Measurements from ENCODE around the gene FAM20B. TPM values are rescaled to one million over a fixed set of nuclear protein-coding genes. Genes with fewer than 3 reads are reported as not detected.

Gene FAM20B
- total RNA-seq, 4 donors from 2014 or later, result 16.3 to 27.3 (median 18.7) TPM

DNA sequence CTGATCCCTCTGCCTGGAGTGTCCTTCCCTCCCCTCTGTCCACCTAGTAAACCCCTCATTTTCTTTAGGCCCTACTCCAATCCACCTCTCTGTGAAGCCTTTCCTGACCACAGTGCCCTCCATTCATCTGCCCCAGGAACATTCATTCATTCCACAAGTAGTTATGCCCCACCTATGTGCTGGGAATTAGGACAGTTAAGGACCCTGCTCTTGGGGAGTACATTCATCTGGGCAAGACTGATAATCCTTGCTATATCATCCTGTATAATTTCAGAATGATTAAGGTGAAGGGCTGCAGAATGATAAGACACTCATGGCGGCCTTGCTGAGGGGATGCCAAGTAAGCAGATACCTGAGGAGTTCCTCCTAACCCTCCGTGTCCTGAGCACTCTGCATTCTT is 10.3 kb upstream of the FAM20B start:
- Histone ChIP-seq H3K27ac (no peak overlapping the region), H3K9me3 (no peaks in the 10 kb centered on the region)

DNA sequence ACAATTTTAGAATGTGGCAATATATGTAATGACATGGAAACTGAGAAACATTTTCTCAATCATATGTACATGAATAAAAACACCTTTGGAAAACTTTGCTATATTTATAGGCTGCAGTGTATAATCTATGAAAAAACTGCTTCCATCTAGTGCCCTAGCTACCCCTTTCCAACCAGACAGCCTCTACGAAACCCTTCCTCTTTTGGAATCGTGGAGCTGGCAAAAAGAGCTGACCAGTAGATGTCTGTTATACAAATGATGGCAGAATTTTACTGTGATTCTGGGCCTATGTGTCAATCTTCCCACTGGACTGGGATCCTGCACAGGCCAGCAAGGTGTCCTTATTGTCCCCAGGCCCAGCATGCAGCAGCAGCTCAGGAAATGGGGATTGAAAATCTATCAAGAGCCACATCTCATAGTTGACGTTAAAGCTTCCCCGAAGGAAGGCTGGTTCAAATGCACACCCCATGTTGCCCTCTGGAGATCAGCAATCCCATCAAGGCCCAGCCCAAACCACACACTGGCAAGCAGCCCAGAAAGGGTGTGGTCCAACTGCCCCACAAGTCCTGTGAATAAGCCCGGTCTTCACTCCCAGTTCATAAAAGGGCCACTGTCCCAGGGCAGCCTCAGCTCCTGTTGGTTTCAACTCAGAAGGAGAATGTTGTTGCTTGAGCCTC is 8.8 kb upstream of the FAM20B start:
- peak; percentile 19 for DNase-seq
- Histone ChIP-seq H3K27me3 (no peaks in the 10 kb centered on the region), H3K36me3 (no peaks in the 10 kb centered on the region), H3K27ac (peak overlapping the region; percentile 40 to 85 (median 79)), H3K4me1 (peaks cover 16 to 40% (median 25%) of the 10 kb centered on the region in 3 donors), H3K9me3 (no peaks in the 10 kb centered on the region), H3K4me3 (peak overlapping the region in 3 of 4 donors; percentile 15 to 35 (median 20))
- intact Hi-C loops (cut with DNase I), result no loop called here
- TF ChIP-seq POLR2A (IDR thresholded peaks at IDR 0.05), result no peak
- TF ChIP-seq, protein P1, sequence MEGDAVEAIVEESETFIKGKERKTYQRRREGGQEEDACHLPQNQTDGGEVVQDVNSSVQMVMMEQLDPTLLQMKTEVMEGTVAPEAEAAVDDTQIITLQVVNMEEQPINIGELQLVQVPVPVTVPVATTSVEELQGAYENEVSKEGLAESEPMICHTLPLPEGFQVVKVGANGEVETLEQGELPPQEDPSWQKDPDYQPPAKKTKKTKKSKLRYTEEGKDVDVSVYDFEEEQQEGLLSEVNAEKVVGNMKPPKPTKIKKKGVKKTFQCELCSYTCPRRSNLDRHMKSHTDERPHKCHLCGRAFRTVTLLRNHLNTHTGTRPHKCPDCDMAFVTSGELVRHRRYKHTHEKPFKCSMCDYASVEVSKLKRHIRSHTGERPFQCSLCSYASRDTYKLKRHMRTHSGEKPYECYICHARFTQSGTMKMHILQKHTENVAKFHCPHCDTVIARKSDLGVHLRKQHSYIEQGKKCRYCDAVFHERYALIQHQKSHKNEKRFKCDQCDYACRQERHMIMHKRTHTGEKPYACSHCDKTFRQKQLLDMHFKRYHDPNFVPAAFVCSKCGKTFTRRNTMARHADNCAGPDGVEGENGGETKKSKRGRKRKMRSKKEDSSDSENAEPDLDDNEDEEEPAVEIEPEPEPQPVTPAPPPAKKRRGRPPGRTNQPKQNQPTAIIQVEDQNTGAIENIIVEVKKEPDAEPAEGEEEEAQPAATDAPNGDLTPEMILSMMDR (IDR thresholded peaks at IDR 0.05), result no peak
- WGBS, 2 donors, result 22 to 39% methylated on average over 3 to 4 of the region's 5 CpGs

More for the DNA sequence above, 10.3 kb upstream of the FAM20B start:
- Histone ChIP-seq H3K4me3 (no peak overlapping the region), H3K4me1 (peaks cover 16 to 38% (median 25%) of the 10 kb centered on the region in 3 donors), H3K27me3 (no peaks in the 10 kb centered on the region), H3K36me3 (no peaks in the 10 kb centered on the region)
- 93 to 94% methylated on average over 2 of the region's 2 CpGs for WGBS, 2 donors
- intact Hi-C loops (cut with DNase I), result no loop called here
- no peak for TF ChIP-seq POLR2A (IDR thresholded peaks at IDR 0.05)
- TF ChIP-seq, protein P1 (IDR thresholded peaks at IDR 0.05), result no peak
- DNase-seq, result no peak

DNA sequence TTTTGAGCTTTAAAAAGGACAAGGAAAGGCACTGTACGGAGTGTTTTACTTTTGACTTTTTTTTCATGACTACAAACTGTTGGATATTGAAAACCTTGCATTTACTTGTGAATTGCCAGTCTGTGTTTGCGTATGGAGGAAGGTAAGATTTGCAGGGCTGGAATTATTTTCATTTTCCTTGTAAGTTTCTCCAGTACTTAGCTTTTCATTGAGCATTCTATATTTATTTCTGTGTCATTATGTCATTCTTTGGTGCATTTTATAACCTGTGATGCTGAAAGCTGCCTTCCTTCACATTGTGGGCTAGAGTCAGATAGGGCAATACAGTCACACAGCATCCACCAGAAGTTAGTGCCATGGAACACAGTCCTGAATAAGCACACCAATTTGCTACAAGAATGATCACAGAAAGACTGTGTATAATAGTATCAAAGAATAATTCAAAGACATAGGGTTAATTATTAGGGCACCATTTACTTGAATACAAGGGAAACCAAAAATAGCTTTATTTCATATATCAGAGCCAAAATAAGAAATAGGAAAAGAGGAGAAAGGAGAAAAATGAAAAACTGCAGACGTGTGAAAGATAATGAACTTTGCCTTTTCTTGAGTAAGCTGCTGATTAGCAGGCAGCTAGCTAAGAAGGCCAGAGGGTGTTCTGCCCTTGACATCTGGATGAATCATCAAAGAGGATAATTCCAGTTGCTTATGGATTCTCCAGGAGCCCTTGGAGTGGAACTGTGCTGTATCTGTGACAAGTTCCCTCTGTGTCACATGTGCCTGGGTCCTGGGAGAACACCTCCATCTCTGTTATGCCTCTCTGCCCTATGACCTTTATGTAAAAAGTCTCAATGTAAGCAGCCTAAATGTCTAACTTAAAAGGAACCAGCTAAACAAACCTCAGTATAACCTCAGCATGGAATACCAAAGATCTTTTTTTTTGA is 8.0 kb upstream of the FAM20B start:
- DNase-seq, result no peak
- Histone ChIP-seq H3K9me3 (no peaks in the 10 kb centered on the region), H3K4me3 (peak overlapping the region in 3 of 4 donors; percentile 15 to 35 (median 20)), H3K27me3 (no peaks in the 10 kb centered on the region), H3K4me1 (peaks cover 16 to 40% (median 29%) of the 10 kb centered on the region in 3 donors), H3K36me3 (no peaks in the 10 kb centered on the region), H3K27ac (peak overlapping the region; percentile 40 to 85 (median 79))
- no peak for TF ChIP-seq POLR2A (IDR thresholded peaks at IDR 0.05)
- TF ChIP-seq, protein P1 (IDR thresholded peaks at IDR 0.05), result no peak
- intact Hi-C loops (cut with DNase I), result no loop called here
- WGBS, 2 donors, result 28 to 50% methylated on average over 3 of the region's 3 CpGs

DNA sequence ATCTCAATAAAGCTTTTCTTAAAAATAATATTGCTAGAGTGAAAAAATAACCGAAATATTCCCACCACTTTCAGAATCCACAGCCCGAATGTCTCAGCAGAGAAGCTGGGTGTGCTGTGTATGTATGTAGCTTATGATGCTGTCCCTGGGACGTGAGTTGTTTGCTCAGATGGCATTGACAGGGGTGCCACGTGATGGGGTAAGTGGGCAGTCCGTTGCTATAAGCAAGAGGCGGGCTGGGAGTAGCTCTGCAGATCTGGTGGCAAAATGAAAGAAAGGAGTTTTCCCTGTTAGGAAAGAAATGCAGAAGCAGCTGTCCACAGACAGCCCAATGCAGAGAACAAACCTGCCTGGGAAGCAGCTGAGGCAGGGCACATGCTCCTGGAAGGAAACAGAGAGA is 3.8 kb upstream of the FAM20B start:
- WGBS, 2 donors, result 31% methylated on average over 6 of the region's 6 CpGs
- TF ChIP-seq POLR2A (IDR thresholded peaks at IDR 0.05), result no peak
- TF ChIP-seq, protein P1 (IDR thresholded peaks at IDR 0.05), result no peak
- no peak for DNase-seq

More for the DNA sequence above, 3.8 kb upstream of the FAM20B start:
- intact Hi-C loops (cut with DNase I), result no loop called here
- Histone ChIP-seq H3K36me3 (no peaks in the 10 kb centered on the region), H3K9me3 (no peaks in the 10 kb centered on the region), H3K4me3 (peak overlapping the region in 2 of 4 donors; percentile 0 to 37), H3K27me3 (no peaks in the 10 kb centered on the region), H3K4me1 (peaks cover 13 to 37% (median 26%) of the 10 kb centered on the region in 3 donors), H3K27ac (peak overlapping the region in 3 of 4 donors; percentile 1 to 40 (median 3))
